GM21737 (cell line): ENCODE results near the gene ADARB2.
"Not testable (repeated sequence)": the region's sequence is repeated elsewhere in the genome, so short reads cannot be mapped to it uniquely, and the experiment has no call there.

Experiments used
- ATAC-seq: cut with Tn5 transposase; IDR thresholded peaks from one replicate; pipeline ENCODE4 v1.9.1; 2021; ENCODE audit warnings: mild to moderate bottlenecking, moderate library complexity; ENCODE audit not compliant: unreplicated experiment

ADARB2 gene

GRCh38 chr10:1362589-1363445 lies 374.5 kb downstream of the ADARB2 start:
- no peak for ATAC-seq

GRCh38 chr10:1361411-1362105 lies 375.8 kb downstream of the ADARB2 start:
- ATAC-seq = no peak

GRCh38 chr10:1360558-1361164 lies 376.7 kb downstream of the ADARB2 start:
- no peak for ATAC-seq

- ATAC-seq = no peak
Measured at GRCh38 chr10:1360011-1360557, 377.2 kb downstream of the ADARB2 start.

- ATAC-seq = no peak
Measured at GRCh38 chr10:1359626-1359955, 377.7 kb downstream of the ADARB2 start.

- no peak for ATAC-seq
Measured at GRCh38 chr10:1358860-1359625, 378.3 kb downstream of the ADARB2 start.

GRCh38 chr10:1358147-1358546 lies 379.2 kb downstream of the ADARB2 start:
- no peak for ATAC-seq

- ATAC-seq = no peak
Measured at GRCh38 chr10:1356349-1356748, 381.0 kb downstream of the ADARB2 start.

GRCh38 chr10:1354809-1355710 lies 382.3 kb downstream of the ADARB2 start:
- ATAC-seq = no peak

GRCh38 chr10:1352296-1352695 lies 385.0 kb downstream of the ADARB2 start:
- not testable (repeated sequence) for ATAC-seq

GRCh38 chr10:1348773-1349050 lies 388.6 kb downstream of the ADARB2 start:
- no peak for ATAC-seq

GRCh38 chr10:1347962-1348772 lies 389.2 kb downstream of the ADARB2 start:
- no peak for ATAC-seq

GRCh38 chr10:1347525-1347924 lies 389.8 kb downstream of the ADARB2 start:
- no peak for ATAC-seq

GRCh38 chr10:1346201-1346600 lies 391.1 kb downstream of the ADARB2 start:
- no peak for ATAC-seq

- ATAC-seq = no peak
Measured at GRCh38 chr10:1345368-1345767, 392.0 kb downstream of the ADARB2 start.

- ATAC-seq = no peak
Measured at GRCh38 chr10:1344846-1345245, 392.5 kb downstream of the ADARB2 start.

- ATAC-seq = no peak
Measured at GRCh38 chr10:1344408-1344807, 392.9 kb downstream of the ADARB2 start.

GRCh38 chr10:1343176-1343575 lies 394.1 kb downstream of the ADARB2 start:
- no peak for ATAC-seq

GRCh38 chr10:1341052-1341451 lies 396.3 kb downstream of the ADARB2 start:
- ATAC-seq = not testable (repeated sequence)
